Measurements from ENCODE around the gene PLAAT4.

Gene PLAAT4

DNA sequence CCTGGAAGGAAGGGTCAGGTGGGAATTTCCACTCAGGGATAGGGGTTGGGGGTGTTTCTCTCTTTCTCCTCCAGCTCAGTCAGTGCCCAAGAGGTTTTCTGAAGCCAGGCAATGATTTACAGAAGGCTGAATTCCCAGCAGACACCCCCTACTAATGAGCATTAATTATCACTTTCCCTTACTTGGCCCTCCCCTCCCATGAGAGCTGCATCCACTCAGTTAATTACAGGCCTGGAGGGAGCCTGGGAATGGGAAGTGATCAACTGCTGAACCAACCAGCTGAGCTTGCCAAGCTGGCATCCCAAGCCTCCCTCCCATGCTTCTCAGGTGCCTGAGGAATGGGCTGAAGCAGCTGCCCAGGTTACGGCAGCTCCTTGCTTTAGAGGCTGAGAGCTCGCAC, 29.7 kb upstream of the PLAAT4 start:
- Histone ChIP-seq H3K9me3 (replicated peaks in 1 of 11) (peaks cover 0 to 5% (median 2%) of the 10 kb centered on the region in 11 experiments; a peak in 9 of 22 replicates), H3K9ac (0 out of 22 replicates have a peak overlapping the region, but pooled peaks of 1 of the 11 experiments have one; percentile 12), H4K20me1 (peaks cover 0 to 15% (median 0%) of the 10 kb centered on the region in 11 experiments; a peak in 3 of 22 replicates), H3K4me1 (peaks cover 70 to 82% (median 74%) of the 10 kb centered on the region in 10 experiments), H3K36me3 (no peaks in the 10 kb centered on the region), H3K27me3 (peaks cover 0 to 6% (median 0%) of the 10 kb centered on the region in 11 experiments; a peak in 1 of 22 replicates), H3K27ac (peak overlapping the region in 1 of 11 experiments; percentile 70; a peak in 3 of 22 replicates), H3K4me2 (peak overlapping the region; percentile 82 to 96 (median 88)), H3K4me3 (peak overlapping the region in 3 of 10 experiments; percentile 32 to 47 (median 40); a peak in 2 of 20 replicates)
- TF ChIP-seq Cebpa-rat (IDR thresholded peaks at IDR 0.05) = no peak

- H3K27ac ChIP-seq = peak overlapping the region in 1 of 11 experiments; percentile 70; a peak in 2 of 22 replicates
- no peak for TF ChIP-seq Cebpa-rat (IDR thresholded peaks at IDR 0.05)
- peaks cover 64 to 76% (median 68%) of the 10 kb centered on the region in 10 experiments for H3K4me1 ChIP-seq
- H3K4me2 ChIP-seq = peak overlapping the region; percentile 82 to 96 (median 88)
- no peaks in the 10 kb centered on the region for H3K36me3 ChIP-seq
- H4K20me1 ChIP-seq = peaks cover 0 to 15% (median 0%) of the 10 kb centered on the region in 11 experiments; a peak in 3 of 22 replicates
- H3K27me3 ChIP-seq = peaks cover 0 to 6% (median 0%) of the 10 kb centered on the region in 11 experiments; a peak in 1 of 22 replicates
- H3K9ac ChIP-seq = no peak overlapping the region
- H3K4me3 ChIP-seq = no peak overlapping the region
- H3K9me3 ChIP-seq (replicated peaks in 1 of 11) = no peaks in the 10 kb centered on the region
Measured at GRCh38 chr11:63507511-63507910, 29.1 kb upstream of the PLAAT4 start.

DNA sequence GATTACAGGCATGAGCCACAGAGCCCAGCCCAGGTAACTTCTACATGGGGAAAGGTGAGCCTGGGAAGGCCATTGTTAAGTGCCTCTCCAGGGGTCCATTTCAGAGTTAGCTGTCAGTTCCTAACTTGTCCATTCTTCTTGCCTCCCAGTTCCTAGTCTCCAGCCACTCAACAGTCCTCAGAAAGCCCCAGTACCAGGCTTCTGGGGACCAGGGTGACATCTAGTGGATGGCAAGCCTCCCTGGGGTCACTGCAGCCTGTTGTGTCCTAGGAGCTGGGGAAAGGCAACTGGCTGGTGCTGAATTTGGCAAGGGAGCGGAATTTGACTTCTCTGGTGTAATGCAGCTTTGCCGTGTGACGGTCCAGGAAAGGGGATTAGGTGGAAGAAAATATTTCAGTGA, 28.6 kb upstream of the PLAAT4 start:
- Histone ChIP-seq H3K36me3 (no peaks in the 10 kb centered on the region), H3K4me3 (no peak overlapping the region), H3K9me3 (replicated peaks in 1 of 11) (no peaks in the 10 kb centered on the region), H4K20me1 (peaks cover 0 to 15% (median 0%) of the 10 kb centered on the region in 11 experiments; a peak in 3 of 22 replicates), H3K9ac (no peak overlapping the region), H3K4me1 (peaks cover 59 to 71% (median 63%) of the 10 kb centered on the region in 10 experiments), H3K27me3 (peaks cover 0 to 6% (median 0%) of the 10 kb centered on the region in 11 experiments; a peak in 1 of 22 replicates), H3K4me2 (peak overlapping the region; percentile 82 to 96 (median 88); a peak in 20 of 22 replicates), H3K27ac (no peak overlapping the region)
- TF ChIP-seq Cebpa-rat (IDR thresholded peaks at IDR 0.05) = no peak

- H3K36me3 ChIP-seq = no peaks in the 10 kb centered on the region
- H3K9me3 ChIP-seq (replicated peaks in 1 of 11) = no peaks in the 10 kb centered on the region
- peaks cover 51 to 63% (median 55%) of the 10 kb centered on the region in 10 experiments for H3K4me1 ChIP-seq
- TF ChIP-seq Cebpa-rat (IDR thresholded peaks at IDR 0.05) = no peak
- H3K27me3 ChIP-seq = peaks cover 0 to 6% (median 0%) of the 10 kb centered on the region in 11 experiments; a peak in 1 of 22 replicates
- peak overlapping the region in 6 of 11 experiments; percentile 2 to 96 (median 90); a peak in 10 of 22 replicates for H3K4me2 ChIP-seq
- peaks cover 0 to 15% (median 0%) of the 10 kb centered on the region in 11 experiments; a peak in 3 of 22 replicates for H4K20me1 ChIP-seq
- H3K27ac ChIP-seq = no peak overlapping the region
- no peak overlapping the region for H3K9ac ChIP-seq
- no peak overlapping the region for H3K4me3 ChIP-seq
Measured at GRCh38 chr11:63508745-63509144, 27.9 kb upstream of the PLAAT4 start.

DNA sequence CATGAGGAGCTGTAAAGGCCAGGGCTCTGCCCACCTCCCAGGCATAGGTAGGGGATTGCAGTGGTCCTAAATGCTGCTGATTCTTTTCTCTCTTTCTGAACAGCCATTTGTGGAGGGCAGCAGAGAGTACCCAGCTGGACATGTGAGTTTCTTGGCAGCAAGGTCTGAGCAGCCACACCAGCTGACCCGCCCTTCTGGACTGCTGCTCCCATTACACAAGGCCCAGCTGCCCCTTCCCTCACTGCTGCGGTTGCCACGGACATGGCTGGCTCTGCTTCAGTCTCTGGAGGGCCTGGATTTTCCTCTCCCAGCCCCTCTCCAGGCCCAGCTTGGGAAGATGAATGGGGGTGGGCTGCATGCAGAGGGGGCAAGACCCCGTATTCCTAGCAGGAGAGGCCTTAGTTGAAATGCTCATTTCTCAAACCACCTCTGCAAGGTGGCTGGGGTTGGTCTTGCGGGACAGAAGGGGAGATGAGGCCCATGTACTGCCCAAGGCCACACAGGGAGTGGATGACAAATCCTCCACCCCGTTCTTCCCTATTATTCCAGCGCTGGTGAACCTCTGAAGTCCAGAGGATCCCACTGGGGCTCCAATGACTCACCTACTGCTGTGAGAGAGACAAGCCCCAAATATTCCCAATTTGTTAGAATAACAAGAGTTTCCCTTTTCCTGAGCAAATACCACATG, 26.1 kb upstream of the PLAAT4 start:
- Histone ChIP-seq H3K27ac (no peak overlapping the region), H3K36me3 (no peaks in the 10 kb centered on the region), H4K20me1 (peaks cover 0 to 15% (median 0%) of the 10 kb centered on the region in 11 experiments; a peak in 3 of 22 replicates), H3K4me3 (no peak overlapping the region), H3K4me2 (peak overlapping the region in 8 of 11 experiments; percentile 3 to 44 (median 38); a peak in 11 of 22 replicates), H3K27me3 (peaks cover 0 to 6% (median 0%) of the 10 kb centered on the region in 11 experiments; a peak in 1 of 22 replicates), H3K4me1 (peaks cover 34 to 47% (median 41%) of the 10 kb centered on the region in 10 experiments), H3K9me3 (replicated peaks in 1 of 11) (no peaks in the 10 kb centered on the region), H3K9ac (peak overlapping the region in 1 of 11 experiments; percentile 11; a peak in 2 of 22 replicates)
- no peak for TF ChIP-seq Cebpa-rat (IDR thresholded peaks at IDR 0.05)

- Histone ChIP-seq H4K20me1 (peaks cover 0 to 11% (median 0%) of the 10 kb centered on the region in 11 experiments; a peak in 3 of 22 replicates), H3K27me3 (peaks cover 0 to 6% (median 0%) of the 10 kb centered on the region in 11 experiments; a peak in 1 of 22 replicates), H3K4me1 (peaks cover 27 to 42% (median 34%) of the 10 kb centered on the region in 10 experiments), H3K36me3 (no peaks in the 10 kb centered on the region), H3K27ac (no peak overlapping the region), H3K9ac (peak overlapping the region in 2 of 11 experiments; percentile 9 to 11; a peak in 2 of 22 replicates), H3K4me2 (peak overlapping the region in 8 of 11 experiments; percentile 3 to 44 (median 38); a peak in 11 of 22 replicates), H3K4me3 (no peak overlapping the region), H3K9me3 (replicated peaks in 1 of 11) (no peaks in the 10 kb centered on the region)
- TF ChIP-seq Cebpa-rat (IDR thresholded peaks at IDR 0.05) = no peak
Measured at GRCh38 chr11:63511048-63511748, 25.4 kb upstream of the PLAAT4 start.

GRCh38 chr11:63512816-63513215, 23.8 kb upstream of the PLAAT4 start:
- no peak for TF ChIP-seq Cebpa-rat (IDR thresholded peaks at IDR 0.05)
- Histone ChIP-seq H3K27me3 (no peaks in the 10 kb centered on the region), H4K20me1 (peaks cover 0 to 7% (median 0%) of the 10 kb centered on the region in 11 experiments; a peak in 1 of 22 replicates), H3K27ac (no peak overlapping the region), H3K9me3 (replicated peaks in 1 of 11) (no peaks in the 10 kb centered on the region), H3K9ac (no peak overlapping the region), H3K4me3 (no peak overlapping the region), H3K4me2 (no peak overlapping the region), H3K36me3 (no peaks in the 10 kb centered on the region), H3K4me1 (peaks cover 11 to 25% (median 18%) of the 10 kb centered on the region in 10 experiments; a peak in 19 of 20 replicates)

GRCh38 chr11:63516109-63516508, 20.5 kb upstream of the PLAAT4 start:
- no peak overlapping the region for H3K27ac ChIP-seq
- H3K9me3 ChIP-seq (replicated peaks in 1 of 11) = peaks cover 8 to 19% (median 14%) of the 10 kb centered on the region in 11 experiments; a peak in 21 of 22 replicates
- H3K9ac ChIP-seq = no peak overlapping the region
- no peaks in the 10 kb centered on the region for H3K36me3 ChIP-seq
- no peak overlapping the region for H3K4me3 ChIP-seq
- H3K4me2 ChIP-seq = no peak overlapping the region
- H3K27me3 ChIP-seq = no peaks in the 10 kb centered on the region
- no peaks in the 10 kb centered on the region for H4K20me1 ChIP-seq
- H3K4me1 ChIP-seq = peaks cover 10 to 27% (median 18%) of the 10 kb centered on the region in 10 experiments; a peak in 17 of 20 replicates
- no peak for TF ChIP-seq Cebpa-rat (IDR thresholded peaks at IDR 0.05)
